Measurements from ENCODE around the gene MTFR1L. TPM values are rescaled to one million over a fixed set of nuclear protein-coding genes. Genes with fewer than 3 reads are reported as not detected.

MTFR1L gene
- total RNA-seq, 1 experiment from 2014 or later, result 41.7 TPM

DNA sequence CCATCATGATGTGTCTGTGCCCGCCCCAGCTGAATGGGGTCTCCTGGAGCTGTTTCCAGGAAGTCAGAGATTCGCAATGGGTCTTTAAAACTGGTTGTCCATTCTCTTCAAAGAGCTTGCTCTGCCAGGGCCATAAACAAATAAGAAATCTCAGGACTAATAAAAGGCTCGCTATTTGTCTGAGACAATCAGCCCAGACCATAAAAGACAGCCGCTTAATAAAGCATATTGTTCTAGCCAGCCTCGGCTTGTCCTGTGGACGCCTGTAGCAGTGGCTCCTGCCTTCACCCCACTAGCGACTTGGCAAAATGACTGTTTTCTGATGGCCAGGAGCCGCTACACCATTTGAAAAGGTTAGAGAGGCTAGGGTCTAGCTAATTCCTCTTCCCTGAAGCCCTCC lies 40.4 kb upstream of the MTFR1L start:
- no peaks in the 10 kb centered on the region for H3F3A ChIP-seq (ENCODE audit: insufficient read depth, low read depth)
- peaks cover 16% of the 10 kb centered on the region; the same call in 1 of the 2 replicates for H3K4me1 ChIP-seq (replicated peaks; ENCODE audit: insufficient read depth)
- TF ChIP-seq, protein P1, sequence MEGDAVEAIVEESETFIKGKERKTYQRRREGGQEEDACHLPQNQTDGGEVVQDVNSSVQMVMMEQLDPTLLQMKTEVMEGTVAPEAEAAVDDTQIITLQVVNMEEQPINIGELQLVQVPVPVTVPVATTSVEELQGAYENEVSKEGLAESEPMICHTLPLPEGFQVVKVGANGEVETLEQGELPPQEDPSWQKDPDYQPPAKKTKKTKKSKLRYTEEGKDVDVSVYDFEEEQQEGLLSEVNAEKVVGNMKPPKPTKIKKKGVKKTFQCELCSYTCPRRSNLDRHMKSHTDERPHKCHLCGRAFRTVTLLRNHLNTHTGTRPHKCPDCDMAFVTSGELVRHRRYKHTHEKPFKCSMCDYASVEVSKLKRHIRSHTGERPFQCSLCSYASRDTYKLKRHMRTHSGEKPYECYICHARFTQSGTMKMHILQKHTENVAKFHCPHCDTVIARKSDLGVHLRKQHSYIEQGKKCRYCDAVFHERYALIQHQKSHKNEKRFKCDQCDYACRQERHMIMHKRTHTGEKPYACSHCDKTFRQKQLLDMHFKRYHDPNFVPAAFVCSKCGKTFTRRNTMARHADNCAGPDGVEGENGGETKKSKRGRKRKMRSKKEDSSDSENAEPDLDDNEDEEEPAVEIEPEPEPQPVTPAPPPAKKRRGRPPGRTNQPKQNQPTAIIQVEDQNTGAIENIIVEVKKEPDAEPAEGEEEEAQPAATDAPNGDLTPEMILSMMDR (conservative IDR thresholded peaks at IDR 0.05), result no peak
- TF ChIP-seq EZH2 (IDR thresholded peaks at IDR 0.05; ENCODE audit: low read depth), result no peak
- H4K20me1 ChIP-seq (ENCODE audit: insufficient read depth), result no peaks in the 10 kb centered on the region
- H3K9me3 ChIP-seq (ENCODE audit: insufficient read depth, low read depth), result no peaks in the 10 kb centered on the region
- no peaks in the 10 kb centered on the region for H3K27me3 ChIP-seq (ENCODE audit: insufficient read depth, low read depth)
- no peaks in the 10 kb centered on the region for H3K79me2 ChIP-seq (ENCODE audit: low read depth)
- no TSS peak for BruUV-seq (replicated peaks)
- POLR2A ChIA-PET (ENCODE audit: unreplicated experiment), result no interaction called here
- no peak overlapping the region for H3K4me3 ChIP-seq
- CTCF ChIA-PET, result no interaction called here
- H3K36me3 ChIP-seq (ENCODE audit: low read depth), result no peaks in the 10 kb centered on the region
- H3K4me2 ChIP-seq, result no peak overlapping the region
- no peaks in the 10 kb centered on the region for H3K9me2 ChIP-seq (ENCODE audit: insufficient read depth)
- DNase-seq, result no peak
- H2AFZ ChIP-seq, result no peak overlapping the region
- no peak overlapping the region for H3K27ac ChIP-seq
- intact Hi-C loops (cut with micrococcal nuclease; ENCODE audit: unreplicated experiment), result no loop called here

DNA sequence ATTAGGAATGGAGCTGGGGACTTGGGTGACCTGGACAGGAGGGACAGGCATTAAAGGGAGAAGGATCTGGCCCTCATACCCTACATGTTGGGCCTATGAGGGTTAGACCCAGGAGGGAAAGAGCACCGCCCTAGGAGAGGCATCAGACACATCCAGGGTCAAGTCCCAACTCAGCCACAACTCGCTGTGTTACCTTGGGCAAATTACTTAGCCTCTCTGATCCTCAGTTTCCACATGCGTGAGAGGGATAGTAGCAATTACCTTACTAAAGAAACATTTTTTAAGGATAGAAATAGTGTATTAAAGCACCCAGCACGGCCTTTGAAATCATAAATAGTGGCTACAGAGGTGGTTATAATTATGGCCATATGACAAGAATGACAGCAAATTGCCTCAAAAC lies 39.9 kb upstream of the MTFR1L start:
- Histone ChIP-seq H3K79me2 (ENCODE audit: low read depth) (no peaks in the 10 kb centered on the region), H3K4me3 (no peak overlapping the region), H3F3A (ENCODE audit: insufficient read depth, low read depth) (no peaks in the 10 kb centered on the region), H4K20me1 (ENCODE audit: insufficient read depth) (no peaks in the 10 kb centered on the region), H3K9me2 (ENCODE audit: insufficient read depth) (no peaks in the 10 kb centered on the region), H3K27ac (no peak overlapping the region), H3K9me3 (ENCODE audit: insufficient read depth, low read depth) (no peaks in the 10 kb centered on the region), H3K4me1 (replicated peaks; ENCODE audit: insufficient read depth) (peaks cover 16% of the 10 kb centered on the region; the same call in 1 of the 2 replicates), H2AFZ (no peak overlapping the region), H3K4me2 (no peak overlapping the region), H3K36me3 (ENCODE audit: low read depth) (no peaks in the 10 kb centered on the region), H3K27me3 (ENCODE audit: insufficient read depth, low read depth) (no peaks in the 10 kb centered on the region)
- no peak for TF ChIP-seq EZH2 (IDR thresholded peaks at IDR 0.05; ENCODE audit: low read depth)
- no TSS peak for BruUV-seq (replicated peaks)
- intact Hi-C loops (cut with micrococcal nuclease; ENCODE audit: unreplicated experiment), result no loop called here
- no peak for DNase-seq
- ChIA-PET POLR2A (ENCODE audit: unreplicated experiment) (no interaction called here), CTCF (no interaction called here)

DNA sequence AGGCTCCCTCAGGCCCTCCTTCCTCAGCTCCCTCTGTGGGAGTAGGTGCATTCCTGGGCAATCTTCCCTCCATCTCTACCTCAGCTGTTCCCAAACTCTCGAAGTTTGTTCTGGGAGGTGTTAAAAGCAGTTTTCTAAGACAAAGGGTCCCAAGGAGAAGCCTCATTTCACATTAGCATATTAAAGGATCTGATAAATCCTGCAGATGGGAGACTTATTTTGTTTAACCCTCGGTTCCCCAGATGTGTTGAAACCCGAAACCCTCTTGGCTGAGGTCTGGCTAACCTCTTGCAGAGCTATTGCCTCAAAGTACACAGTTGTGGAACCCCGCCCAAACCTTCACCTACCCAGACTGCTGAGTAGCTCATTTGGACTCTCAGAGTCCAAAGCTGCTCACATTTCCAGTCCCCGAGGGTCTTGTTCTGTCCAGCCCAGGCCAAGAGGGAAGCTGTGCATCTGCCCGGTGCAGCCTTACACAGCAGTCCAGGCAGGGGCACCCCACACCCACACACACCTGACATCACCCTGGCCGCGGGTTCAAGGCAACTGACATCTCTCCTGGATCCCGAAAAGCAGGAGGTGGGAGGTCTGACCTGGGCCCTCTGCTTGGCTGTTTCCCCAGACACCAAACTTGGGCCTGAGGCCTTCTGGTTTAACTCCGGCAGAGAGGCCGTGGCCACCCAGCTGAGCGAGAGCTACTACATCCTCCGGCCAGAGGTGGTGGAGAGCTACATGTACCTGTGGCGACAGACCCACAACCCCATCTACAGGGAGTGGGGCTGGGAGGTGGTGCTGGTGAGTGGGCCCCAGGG lies 39.2 kb upstream of the MTFR1L start:
- ChIA-PET POLR2A (ENCODE audit: unreplicated experiment) (interaction anchor here (0.6 kb wide), 1 partner anchor 165 kb away, joined by 3 read pairs; no protein-coding TSS in a partner anchor), CTCF (no interaction called here)
- no TSS peak for BruUV-seq (replicated peaks)
- Histone ChIP-seq H3F3A (ENCODE audit: insufficient read depth, low read depth) (no peaks in the 10 kb centered on the region), H2AFZ (no peak overlapping the region), H3K27ac (no peak overlapping the region), H3K36me3 (ENCODE audit: low read depth) (no peaks in the 10 kb centered on the region), H3K9me2 (ENCODE audit: insufficient read depth) (no peaks in the 10 kb centered on the region), H3K4me3 (no peak overlapping the region), H3K4me2 (no peak overlapping the region), H3K27me3 (ENCODE audit: insufficient read depth, low read depth) (no peaks in the 10 kb centered on the region), H3K79me2 (ENCODE audit: low read depth) (no peaks in the 10 kb centered on the region), H3K4me1 (replicated peaks; ENCODE audit: insufficient read depth) (peaks cover 12% of the 10 kb centered on the region; the same call in 1 of the 2 replicates), H4K20me1 (ENCODE audit: insufficient read depth) (no peaks in the 10 kb centered on the region), H3K9me3 (ENCODE audit: insufficient read depth, low read depth) (no peaks in the 10 kb centered on the region)
- DNase-seq, result no peak
- TF ChIP-seq, protein P1 (conservative IDR thresholded peaks at IDR 0.05), result no peak
- TF ChIP-seq EZH2 (IDR thresholded peaks at IDR 0.05; ENCODE audit: low read depth), result no peak
- intact Hi-C loops (cut with micrococcal nuclease; ENCODE audit: unreplicated experiment), result no loop called here
